ENCODE results near the gene ALG12. TPM values are rescaled to one million over a fixed set of nuclear protein-coding genes. Genes with fewer than 3 reads are reported as not detected.
A peak's percentile ranks its signal among the peaks of the same experiment; 100 is the strongest.

Gene ALG12
- total and polyA plus RNA-seq, 2 of the 8 experiments (the other 6 are each of a cell fraction or from before 2014, with no cell fraction given): 13.4 to 22.5 TPM

DNA sequence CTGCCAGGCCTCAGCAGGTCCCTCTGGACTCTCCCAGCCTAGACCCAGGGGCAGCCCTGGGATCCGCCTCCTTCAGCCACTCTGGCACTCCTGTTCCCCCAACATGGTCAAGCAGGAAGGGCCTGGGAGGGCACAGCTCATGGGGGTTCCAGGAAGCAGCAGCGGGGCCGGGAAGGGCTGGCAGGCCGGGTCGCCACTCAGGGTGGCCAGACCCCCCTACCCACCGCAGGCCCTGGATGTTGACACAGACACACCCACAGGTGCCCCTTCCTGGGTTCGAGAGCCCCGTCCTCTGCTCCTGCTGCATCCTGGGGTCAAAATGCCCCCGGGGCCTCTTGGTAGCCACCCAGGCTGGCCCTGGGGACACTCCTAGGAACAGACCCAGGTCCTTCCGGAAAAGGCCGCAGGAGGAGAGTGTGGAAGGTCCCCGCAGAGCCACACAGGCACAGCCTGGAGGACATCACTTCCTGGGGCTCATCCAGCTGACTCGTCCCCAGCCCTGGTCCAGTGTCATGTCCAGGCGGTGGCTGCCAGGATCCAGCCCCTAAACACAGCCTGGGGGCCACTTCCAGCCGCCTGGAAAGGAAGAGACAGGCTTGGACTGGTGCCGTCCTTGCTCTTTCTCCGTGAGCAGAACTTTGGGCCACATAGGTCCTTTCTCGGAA, 35.6 kb upstream of the ALG12 start:
- H3K79me1 ChIP-seq (ENCODE audit: low read depth, low read length): no peaks in the 10 kb centered on the region
- no peak overlapping the region for H2BK120ac ChIP-seq (replicated peaks; ENCODE audit: low read depth, low read length)
- no peak for TF ChIP-seq SP2 (IDR thresholded peaks at IDR 0.05; ENCODE audit: low read length)
- no peak for TF ChIP-seq RNF2 (IDR thresholded peaks at IDR 0.05; ENCODE audit: borderline replicate concordance, low read depth, low read length, missing control alignments, poor library complexity, severe bottlenecking)
- TF ChIP-seq KDM5A (IDR thresholded peaks at IDR 0.05; ENCODE audit: low read length): no peak
- TF ChIP-seq CHD1 (IDR thresholded peaks at IDR 0.05; ENCODE audit: low read depth, low read length): no peak
- TF ChIP-seq EZH2 (IDR thresholded peaks at IDR 0.05; ENCODE audit: low read depth, low read length, severe bottlenecking): no peak
- no peak for TF ChIP-seq RAD21 (IDR thresholded peaks at IDR 0.05 in 1 of 2, conservative IDR thresholded peaks at IDR 0.05 in 1 of 2; ENCODE audit: low read depth in 2 of 2, low read length in 2 of 2)
- TF ChIP-seq EGR1 (IDR thresholded peaks at IDR 0.05; ENCODE audit: borderline replicate concordance, low read depth, low read length): no peak
- H4K91ac ChIP-seq (replicated peaks; ENCODE audit: insufficient read length, low read length): no peak overlapping the region
- H3K36me3 ChIP-seq (ENCODE audit: control insufficient read depth in 2 of 4, insufficient read depth in 4 of 4, low read length in 3 of 4): no peaks in the 10 kb centered on the region
- no peak overlapping the region for H3K14ac ChIP-seq (ENCODE audit: insufficient read length)
- peaks cover 0 to 19% (median 7%) of the 10 kb centered on the region in 4 experiments; a peak in 5 of 7 replicates for H3K4me1 ChIP-seq (replicated peaks in 1 of 4; ENCODE audit: control insufficient read depth in 3 of 4, insufficient read depth in 4 of 4, low read length in 3 of 4)
- no peak for FAIRE-seq
- H2BK15ac ChIP-seq (ENCODE audit: low read length): no peak overlapping the region
- no peak overlapping the region for H2BK20ac ChIP-seq (ENCODE audit: low read length)
- H4K20me1 ChIP-seq (replicated peaks in 1 of 2; ENCODE audit: control insufficient read depth in 1 of 2, insufficient read depth in 2 of 2, low read length in 2 of 2): peaks cover 0 to 2% of the 10 kb centered on the region in 2 experiments
- no peak overlapping the region for H2BK5ac ChIP-seq (ENCODE audit: low read depth, low read length)
- H2BK12ac ChIP-seq (ENCODE audit: low read depth, low read length): 0 out of 2 replicates have a peak overlapping the region, but pooled peaks have one; percentile 9
- CTCF ChIA-PET (ENCODE audit: partially characterized antibody): interaction anchor here (0.6 kb wide), 2 partner anchors 18 to 26 kb away, joined by 3 to 4 read pairs; no protein-coding TSS in a partner anchor
- no peaks in the 10 kb centered on the region for H3K23me2 ChIP-seq (ENCODE audit: low read depth, low read length)
- no peak overlapping the region for H3K4me3 ChIP-seq (ENCODE audit: extremely low read depth in 1 of 4, insufficient read depth in 2 of 4, low read depth in 3 of 4, low read length in 4 of 4)
- no peak overlapping the region for H2AFZ ChIP-seq (ENCODE audit: low read length)
- no peak overlapping the region for H2AK5ac ChIP-seq (ENCODE audit: low read depth, low read length)
- H4K8ac ChIP-seq (ENCODE audit: extremely low read depth, insufficient read depth, low read length): peak overlapping the region; percentile 25; the same call in 1 of the 2 replicates
- no peak overlapping the region for H3K4me2 ChIP-seq (ENCODE audit: insufficient read depth in 1 of 2, low read depth in 2 of 2, low read length in 2 of 2)
- no peak overlapping the region for H3K9ac ChIP-seq (replicated peaks in 1 of 4; ENCODE audit: extremely low read depth in 1 of 4, low read depth in 3 of 4, low read length in 3 of 4)
- POLR2A ChIA-PET (ENCODE audit: partially characterized antibody): interaction anchor here (1.3 kb wide), 1 partner anchor 15 kb away, joined by 3 read pairs; no protein-coding TSS in a partner anchor
- H3K27me3 ChIP-seq (replicated peaks in 1 of 4; ENCODE audit: control insufficient read depth in 3 of 4, extremely low read depth in 1 of 4, insufficient read depth in 3 of 4, low read length in 3 of 4): no peaks in the 10 kb centered on the region; a peak in 1 of 7 replicates
- H3K23ac ChIP-seq (ENCODE audit: insufficient read length): no peak overlapping the region
- WGBS, 2 experiments (ENCODE audit: extremely low coverage in 1 of 2, insufficient coverage in 1 of 2, insufficient read length in 1 of 2, insufficient replicate concordance in 2 of 2, low coverage in 1 of 2, low lambda C conversion rate in 2 of 2, missing lambda C conversion rate in 1 of 2): 86% methylated on average over 15 of the region's 18 CpGs; no CpG with 5 or more reads in 1 of the 2 experiments
- no peak overlapping the region; the same call in 1 of the 2 replicates for H3K27ac ChIP-seq (ENCODE audit: low read depth, low read length)
- DNase-seq (ENCODE audit: low read depth in 1 of 2, low spot score in 2 of 2): no peak
- no peaks in the 10 kb centered on the region for H3K79me2 ChIP-seq (ENCODE audit: control insufficient read depth in 1 of 2, insufficient read depth in 2 of 2, low read length in 2 of 2)
- H3K18ac ChIP-seq (ENCODE audit: extremely low read depth, low read length): no peak overlapping the region
- H3K4ac ChIP-seq (replicated peaks; ENCODE audit: insufficient read length, low read depth, low read length): no peak overlapping the region
- no peaks in the 10 kb centered on the region for H3K9me3 ChIP-seq (ENCODE audit: insufficient read depth in 2 of 2, low read depth in 1 of 2, low read length in 1 of 2)
- H4K5ac ChIP-seq (ENCODE audit: insufficient read length, low read depth, low read length): no peak overlapping the region
- no peak overlapping the region for H3K56ac ChIP-seq (replicated peaks; ENCODE audit: insufficient read length, low read depth, low read length)

Data from H1 (cell line).